Ascending aorta (tissue), 2 donors: ENCODE results near the gene HS1BP3. TPM values are rescaled to one million over a fixed set of nuclear protein-coding genes. Genes with fewer than 3 reads are reported as not detected.

ENCODE experiments used
- DNase-seq, 2 donors: peaks; one replicate each; pipeline ENCODE4 v3.0.0-alpha.2; 2019; ENCODE audit warnings: low spot score in 2 of 2
- H3K27ac ChIP-seq, 2 donors: fragments of 200-600 bp; sonication (generic); one replicate each; pipeline ENCODE4 v1.5.1; 2016 to 2017; ENCODE audit warnings: mild to moderate bottlenecking in 1 of 2
- H3K27me3 ChIP-seq: fragments of 200-600 bp; sonication (generic); one replicate; pipeline ENCODE4 v1.5.1; 2017
- H3K36me3 ChIP-seq, 2 donors: fragments of 200-600 bp; sonication (generic); one replicate each; pipeline ENCODE4 v1.5.1; 2016
- H3K4me1 ChIP-seq, 2 donors: fragments of 200-600 bp; sonication (generic); one replicate each; pipeline ENCODE4 v1.5.1; 2016 to 2017; ENCODE audit warnings: mild to moderate bottlenecking in 1 of 2
- H3K4me3 ChIP-seq, 2 donors: fragments of 200-600 bp; sonication (generic); one replicate each; pipeline ENCODE4 v1.5.1; 2016 to 2017; ENCODE audit warnings: mild to moderate bottlenecking in 1 of 2
- H3K9me3 ChIP-seq, 2 donors: fragments of 200-600 bp; sonication (generic); one replicate each; pipeline ENCODE4 v1.5.1; 2016
- intact Hi-C: fragments of 100-400 bp; cut with DNase I; formaldehyde crosslinking; loops from one replicate; pipeline ENCODE4 v1.15.1; 2023
- total RNA-seq: library from RNA; depleted of rRNA; stranded (reverse); fragments of >200 nt; gene quantifications from one replicate; pipeline ENCODE4 v1.1.0, GENCODE V29; 2016
- TF ChIP-seq, protein P1 (sequence below), 3 experiments: fragments of 200-600 bp in 2 of 3; fragments of 450-650 bp in 1 of 3; sonication (generic) in 2 of 3; IDR thresholded peaks; one replicate each; pipeline ENCODE4 v1.5.1; 2016 to 2019; ENCODE audit warnings: antibody characterized with exemption in 3 of 3, mild to moderate bottlenecking in 1 of 3, moderate library complexity in 1 of 3

The HS1BP3 gene
- total RNA-seq, 1 donor from 2014 or later, result 40.0 TPM

DNA sequence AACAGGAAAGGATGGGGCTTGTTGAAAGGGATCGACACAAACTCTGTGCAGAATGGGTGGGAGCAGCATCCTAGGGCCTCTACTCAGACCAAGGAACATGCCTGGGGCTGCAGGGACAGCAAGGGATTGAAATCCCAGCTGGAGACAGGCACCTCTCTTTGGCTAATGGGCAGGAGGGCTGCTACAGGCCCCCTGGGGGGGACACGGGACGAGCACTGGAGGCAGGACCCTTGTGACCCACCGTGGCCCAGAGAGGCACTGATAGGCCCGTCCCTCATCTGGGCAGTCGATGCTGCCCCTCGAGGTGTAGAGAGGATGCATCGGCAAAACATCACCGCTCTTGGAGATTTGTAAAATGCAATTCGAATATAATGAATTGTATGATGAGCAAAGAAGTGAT, 5.1 kb downstream of the HS1BP3 start:
- TF ChIP-seq, protein P1, sequence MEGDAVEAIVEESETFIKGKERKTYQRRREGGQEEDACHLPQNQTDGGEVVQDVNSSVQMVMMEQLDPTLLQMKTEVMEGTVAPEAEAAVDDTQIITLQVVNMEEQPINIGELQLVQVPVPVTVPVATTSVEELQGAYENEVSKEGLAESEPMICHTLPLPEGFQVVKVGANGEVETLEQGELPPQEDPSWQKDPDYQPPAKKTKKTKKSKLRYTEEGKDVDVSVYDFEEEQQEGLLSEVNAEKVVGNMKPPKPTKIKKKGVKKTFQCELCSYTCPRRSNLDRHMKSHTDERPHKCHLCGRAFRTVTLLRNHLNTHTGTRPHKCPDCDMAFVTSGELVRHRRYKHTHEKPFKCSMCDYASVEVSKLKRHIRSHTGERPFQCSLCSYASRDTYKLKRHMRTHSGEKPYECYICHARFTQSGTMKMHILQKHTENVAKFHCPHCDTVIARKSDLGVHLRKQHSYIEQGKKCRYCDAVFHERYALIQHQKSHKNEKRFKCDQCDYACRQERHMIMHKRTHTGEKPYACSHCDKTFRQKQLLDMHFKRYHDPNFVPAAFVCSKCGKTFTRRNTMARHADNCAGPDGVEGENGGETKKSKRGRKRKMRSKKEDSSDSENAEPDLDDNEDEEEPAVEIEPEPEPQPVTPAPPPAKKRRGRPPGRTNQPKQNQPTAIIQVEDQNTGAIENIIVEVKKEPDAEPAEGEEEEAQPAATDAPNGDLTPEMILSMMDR (IDR thresholded peaks at IDR 0.05), result no peak
- intact Hi-C loops, result loop anchor here (10.0 kb wide), 1 partner anchor 591 kb away; the partner anchor contains the start of gene LAPTM4A
- Histone ChIP-seq H3K4me3 (no peak overlapping the region), H3K4me1 (peaks cover 22 to 38% of the 10 kb centered on the region in 2 donors), H3K27me3 (no peaks in the 10 kb centered on the region), H3K36me3 (peaks cover 28 to 38% of the 10 kb centered on the region in 2 donors), H3K9me3 (no peaks in the 10 kb centered on the region), H3K27ac (peak overlapping the region; percentile 26 to 34)
- DNase-seq, result no peak

DNA sequence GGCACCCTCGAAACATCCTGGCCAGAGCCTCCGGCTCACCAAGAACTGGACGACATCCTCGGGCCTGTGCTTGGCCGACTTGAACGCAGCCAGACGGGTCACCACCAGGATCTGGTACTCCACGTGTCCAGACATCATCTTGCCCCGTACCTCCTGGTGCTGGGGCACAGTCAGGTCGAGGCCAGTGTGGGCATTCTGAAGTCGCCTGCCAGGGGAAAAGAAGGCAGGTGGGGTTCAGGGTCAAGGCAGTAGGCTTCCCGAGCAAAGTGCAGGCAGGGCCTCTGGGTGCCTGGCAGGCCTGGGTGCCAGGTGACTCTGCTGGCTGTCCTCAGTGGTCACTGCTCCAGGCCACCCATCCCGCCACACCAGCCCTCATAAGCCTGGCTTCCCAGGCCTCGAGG, 5.6 kb downstream of the HS1BP3 start:
- Histone ChIP-seq H3K9me3 (no peaks in the 10 kb centered on the region), H3K4me3 (no peak overlapping the region), H3K4me1 (peaks cover 25 to 43% of the 10 kb centered on the region in 2 donors), H3K27me3 (no peaks in the 10 kb centered on the region), H3K36me3 (peaks cover 28 to 42% of the 10 kb centered on the region in 2 donors), H3K27ac (peak overlapping the region; percentile 26 to 34)
- intact Hi-C loops, result loop anchor here (10.0 kb wide), 1 partner anchor 590 kb away; the partner anchor contains the start of gene LAPTM4A
- DNase-seq, result no peak
- TF ChIP-seq, protein P1 (IDR thresholded peaks at IDR 0.05), result no peak

DNA sequence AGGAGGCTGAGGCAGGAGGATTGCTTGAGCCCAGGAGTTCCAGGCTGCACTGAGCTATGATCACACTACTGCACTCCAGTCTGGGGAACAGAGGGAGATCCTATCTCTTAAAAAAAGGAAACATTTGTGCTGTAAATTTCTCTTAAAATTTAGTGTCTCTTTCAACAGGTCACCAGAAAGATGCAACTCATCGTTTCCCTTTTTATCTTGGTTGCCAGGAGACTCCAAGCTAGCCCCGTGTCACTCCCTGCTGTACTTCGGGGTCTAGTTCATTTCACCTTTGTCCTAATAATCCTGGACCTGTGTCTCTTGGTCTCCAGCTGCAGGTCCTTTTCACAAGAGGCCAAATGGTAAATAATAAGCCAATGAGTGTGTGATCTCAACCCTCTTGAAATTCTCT, 7.1 kb downstream of the HS1BP3 start:
- H3K4me3 ChIP-seq, result no peak overlapping the region
- H3K4me1 ChIP-seq, result peaks cover 18 to 45% of the 10 kb centered on the region in 2 donors
- no peak for DNase-seq
- peaks cover 28 to 53% of the 10 kb centered on the region in 2 donors for H3K36me3 ChIP-seq
- intact Hi-C loops, result loop anchor here (2.0 to 10.0 kb wide), 4 partner anchors 247 to 589 kb away; partner anchors contain the start of gene LAPTM4A
- H3K27ac ChIP-seq, result peak overlapping the region; percentile 95 to 99
- H3K27me3 ChIP-seq, result no peaks in the 10 kb centered on the region
- TF ChIP-seq, protein P1 (IDR thresholded peaks at IDR 0.05), result no peak
- no peaks in the 10 kb centered on the region for H3K9me3 ChIP-seq

DNA sequence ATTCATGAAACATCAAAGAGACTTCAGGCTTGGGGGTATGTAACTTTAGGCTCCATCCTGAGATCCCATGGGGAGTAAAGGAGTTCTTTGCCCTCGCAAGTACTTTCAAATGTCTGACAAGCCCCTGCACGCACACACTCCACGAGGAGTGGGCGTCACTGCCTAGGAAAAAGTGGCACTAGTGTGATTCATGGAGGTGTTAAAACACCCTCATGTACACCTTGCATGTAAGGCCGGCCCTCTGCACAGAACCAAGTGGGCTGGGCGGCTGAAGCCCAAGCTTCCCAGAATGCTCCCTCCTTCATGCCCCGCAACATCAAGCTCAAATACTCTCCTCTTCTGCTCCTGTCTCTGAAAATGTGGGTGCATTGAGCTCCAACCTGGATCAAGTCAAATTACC, 7.8 kb downstream of the HS1BP3 start:
- H3K9me3 ChIP-seq, result no peaks in the 10 kb centered on the region
- peaks cover 28 to 53% of the 10 kb centered on the region in 2 donors for H3K36me3 ChIP-seq
- peaks cover 14 to 45% of the 10 kb centered on the region in 2 donors for H3K4me1 ChIP-seq
- H3K4me3 ChIP-seq, result no peak overlapping the region
- no peaks in the 10 kb centered on the region for H3K27me3 ChIP-seq
- TF ChIP-seq, protein P1 (IDR thresholded peaks at IDR 0.05), result no peak
- no peak for DNase-seq
- intact Hi-C loops, result loop anchor here (2.0 to 10.0 kb wide), 4 partner anchors 246 to 588 kb away; partner anchors contain the start of gene LAPTM4A
- peak overlapping the region; percentile 95 to 99 for H3K27ac ChIP-seq

DNA sequence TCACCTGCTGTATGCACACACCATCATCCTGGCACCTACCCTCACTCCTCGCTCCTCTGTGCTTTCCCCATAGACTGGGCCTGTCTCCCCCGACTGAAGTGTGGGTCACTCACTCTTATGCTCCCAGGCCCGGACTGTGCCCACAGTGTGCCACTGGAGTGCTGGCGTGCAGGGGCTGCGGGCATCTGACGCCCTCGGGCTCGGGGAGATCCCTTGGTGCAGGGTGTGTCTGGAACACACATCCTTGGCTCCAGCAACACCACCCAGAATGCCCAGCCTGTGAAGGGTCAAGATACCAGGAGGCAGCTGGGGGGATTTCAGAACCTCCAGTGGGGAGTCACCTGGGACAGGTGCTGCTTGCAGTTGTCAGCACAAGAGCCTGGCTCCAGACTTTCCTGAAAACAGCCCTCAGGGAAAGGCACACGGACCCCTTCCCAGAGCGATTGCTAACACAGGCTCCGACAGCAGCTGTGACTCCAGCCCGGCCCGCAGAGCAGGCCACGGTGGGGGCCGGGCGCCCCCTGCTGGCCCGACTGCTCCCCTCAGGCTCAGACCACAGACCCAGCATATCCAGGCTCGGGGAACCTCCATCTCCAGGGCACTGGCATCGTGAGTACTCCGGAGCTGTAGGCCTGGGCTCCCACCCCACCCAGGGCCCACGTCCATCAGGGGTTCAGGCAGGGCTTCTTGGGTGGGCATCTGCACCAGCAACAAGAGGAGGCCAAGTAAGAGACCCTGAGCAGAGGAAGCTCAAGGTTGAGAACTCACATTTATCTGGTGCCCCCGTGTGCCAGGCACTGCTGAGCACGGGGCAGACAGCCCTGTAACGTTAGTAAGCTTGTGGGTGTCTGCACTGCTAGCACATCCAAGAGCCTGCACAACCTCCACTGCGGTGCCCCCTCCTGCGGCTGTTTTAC, 8.6 kb downstream of the HS1BP3 start:
- no peaks in the 10 kb centered on the region for H3K27me3 ChIP-seq
- peak overlapping the region in 1 of 2 donors; percentile 37 for H3K4me3 ChIP-seq
- intact Hi-C loops, result loop anchor here (2.0 to 10.0 kb wide), 4 partner anchors 246 to 588 kb away; partner anchors contain the start of gene LAPTM4A
- H3K27ac ChIP-seq, result peak overlapping the region; percentile 95 to 99
- H3K9me3 ChIP-seq, result no peaks in the 10 kb centered on the region
- peaks cover 32 to 53% of the 10 kb centered on the region in 2 donors for H3K36me3 ChIP-seq
- TF ChIP-seq, protein P1 (IDR thresholded peaks at IDR 0.05), result peak; percentile 95 to 99 (median 96)
- H3K4me1 ChIP-seq, result peaks cover 21 to 49% of the 10 kb centered on the region in 2 donors
- peak in 1 of 2 donors; percentile 93 for DNase-seq
